ENCODE results near the gene FBXO2.
"Not testable (repeated sequence)": the region's sequence is repeated elsewhere in the genome, so short reads cannot be mapped to it uniquely, and the experiment has no call there.

FBXO2 gene

DNA sequence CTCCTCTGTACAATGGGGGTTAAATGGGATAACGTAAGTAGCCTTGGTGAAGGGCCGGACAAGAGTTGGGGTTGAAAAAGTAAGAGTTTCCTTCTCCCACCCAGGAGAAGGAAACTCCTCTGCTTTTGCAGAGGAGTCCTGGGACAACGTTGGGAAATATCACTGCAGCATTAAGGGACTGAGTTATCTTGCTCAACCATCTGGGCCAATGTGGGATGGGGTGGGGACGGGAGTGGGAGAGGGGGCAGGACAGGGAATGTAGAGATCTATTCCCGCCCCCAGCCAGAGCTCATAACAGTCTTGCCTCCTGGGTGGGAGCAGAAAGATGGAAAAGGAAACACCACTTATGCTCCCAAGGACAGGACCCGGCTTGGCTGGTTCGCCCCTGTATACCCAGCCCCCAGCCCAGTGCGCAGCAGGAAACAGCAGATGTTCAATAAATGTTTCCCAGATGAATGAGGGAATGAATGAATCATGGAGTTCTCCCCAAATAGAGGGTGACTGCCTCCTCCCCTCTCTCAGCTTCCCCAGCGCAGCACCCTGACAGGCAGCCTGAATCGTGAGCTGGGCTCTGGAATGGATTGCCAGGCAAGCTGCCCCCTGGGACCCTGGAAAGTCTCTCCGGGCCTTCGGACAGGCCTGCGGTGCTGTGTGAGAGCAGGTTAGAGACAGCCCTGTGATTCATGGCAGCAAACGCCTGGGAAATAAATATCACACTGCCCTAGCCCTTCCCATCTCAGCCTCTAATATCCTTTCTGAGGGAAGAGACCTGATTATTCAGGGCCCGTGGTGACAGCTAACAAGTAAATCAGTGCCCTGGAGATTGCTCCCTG lies 24.8 kb downstream of the FBXO2 start:
- DNase-seq (ENCODE audit: low spot score) = no peak

DNA sequence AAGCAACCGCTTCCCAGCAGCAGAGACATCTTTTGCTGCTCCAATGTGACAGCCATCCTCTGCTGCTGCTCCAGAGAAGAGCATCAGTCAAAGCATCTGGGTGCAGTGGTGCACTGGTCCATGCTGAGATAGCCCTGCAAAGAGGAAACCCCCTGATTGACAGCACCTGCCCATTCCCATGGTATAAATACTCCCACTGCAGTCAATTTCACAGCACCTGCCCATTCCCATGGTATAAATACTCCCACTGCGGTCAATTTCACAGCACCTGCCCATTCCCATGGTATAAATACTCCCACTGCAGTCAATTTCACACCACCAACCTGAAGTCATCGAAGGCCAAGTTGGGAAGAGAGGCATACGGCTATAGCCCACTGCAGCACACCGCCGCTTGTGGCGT lies 25.5 kb downstream of the FBXO2 start:
- DNase-seq (ENCODE audit: low spot score) = no peak

DNA sequence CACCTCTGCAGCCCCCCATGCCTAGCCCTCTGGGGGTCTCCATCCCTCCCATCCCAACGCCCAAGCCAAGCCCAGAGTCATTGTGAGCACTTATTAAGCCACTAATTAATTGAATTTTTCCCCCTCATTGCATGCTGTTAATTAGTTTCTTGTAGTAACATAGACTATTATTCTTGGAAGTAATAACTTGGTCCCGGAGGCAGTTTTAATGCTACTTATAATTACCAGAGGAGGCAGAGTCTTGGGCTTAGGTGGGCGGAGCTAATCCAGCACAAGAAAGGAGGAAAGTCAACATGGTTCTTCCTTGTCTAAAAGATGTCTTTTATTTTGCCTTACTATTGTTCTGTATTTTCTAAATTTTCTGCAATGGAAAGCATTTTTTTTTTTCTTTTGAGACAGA lies 27.7 kb downstream of the FBXO2 start:
- no peak for DNase-seq (ENCODE audit: low spot score)

DNA sequence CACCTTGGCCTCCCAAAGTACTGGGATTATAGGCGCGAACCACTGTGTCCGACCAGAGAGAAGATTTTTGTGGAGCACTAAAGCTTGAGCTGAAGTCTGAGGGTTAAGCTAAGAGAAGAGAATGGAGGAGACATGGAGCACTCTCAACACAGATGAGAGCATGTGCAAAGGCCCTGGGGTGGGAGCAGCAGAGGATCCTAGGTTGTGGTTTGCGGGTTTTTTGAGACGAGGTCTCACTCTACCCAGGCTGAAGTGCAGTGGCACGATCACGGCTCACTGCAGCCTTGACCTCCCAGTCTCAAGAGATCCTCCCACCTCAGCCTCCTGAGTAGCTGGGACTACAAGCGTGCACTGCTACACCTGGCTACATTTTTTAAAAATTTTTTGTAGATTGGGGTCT lies 30.5 kb downstream of the FBXO2 start:
- DNase-seq (ENCODE audit: low spot score) = no peak

DNA sequence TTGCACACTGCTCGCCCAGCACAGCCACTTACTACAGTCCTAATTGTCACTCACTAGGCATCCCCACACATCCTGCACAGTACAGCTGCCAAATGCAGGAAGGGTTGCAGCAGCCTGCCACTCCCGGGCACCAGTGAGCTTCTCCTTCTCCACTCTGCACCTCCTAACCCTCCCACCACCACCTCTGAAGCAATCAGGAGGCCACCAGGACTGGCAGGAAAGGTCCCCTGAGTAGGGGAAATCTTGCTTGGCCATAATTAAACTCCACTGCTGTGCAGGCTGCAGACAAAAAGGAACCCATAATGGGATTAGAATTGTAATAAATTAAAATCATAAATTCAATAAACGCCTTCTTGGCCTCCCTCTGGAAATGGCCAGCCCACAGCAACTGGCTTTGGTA lies 31.8 kb downstream of the FBXO2 start:
- DNase-seq (ENCODE audit: low spot score) = no peak

DNA sequence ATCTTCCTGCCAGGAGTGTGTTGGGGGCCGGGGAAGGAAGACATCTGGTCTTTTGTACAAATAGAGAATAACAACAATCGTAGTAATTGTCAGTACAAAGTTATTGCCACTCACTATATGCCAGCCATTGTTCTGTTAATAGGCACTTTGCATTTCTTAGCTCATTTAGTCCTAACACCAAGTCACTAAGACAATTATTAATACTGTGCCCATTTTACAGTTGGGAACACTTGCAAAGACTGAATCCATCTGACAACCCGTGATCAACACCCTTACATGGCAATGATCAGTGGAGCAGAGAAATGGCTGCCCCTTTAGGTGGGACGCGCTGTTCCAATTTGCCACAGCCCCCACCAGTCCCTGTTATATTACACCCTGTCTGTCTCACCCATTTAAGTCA lies 33.3 kb downstream of the FBXO2 start:
- DNase-seq (ENCODE audit: low spot score) = no peak

DNA sequence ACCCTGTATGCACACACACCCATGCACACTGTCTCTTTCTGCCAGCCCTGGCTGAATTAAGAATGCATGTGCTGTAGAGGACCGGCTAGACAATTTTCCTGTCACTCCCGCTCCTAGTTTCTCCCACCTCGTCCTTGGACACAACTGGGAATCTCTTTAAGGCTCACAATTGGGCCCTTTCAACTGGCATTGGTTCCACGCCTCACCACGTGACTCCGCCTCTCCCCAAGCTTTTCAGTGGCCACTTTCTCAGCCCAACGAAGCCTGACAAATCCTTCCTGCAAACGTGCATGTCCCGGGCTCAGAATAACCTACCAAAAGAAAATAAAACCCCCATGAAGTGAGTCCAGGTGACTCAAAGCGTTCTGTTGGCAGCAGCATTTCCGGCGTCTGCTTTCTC lies 33.8 kb downstream of the FBXO2 start:
- DNase-seq (ENCODE audit: low spot score) = no peak

DNA sequence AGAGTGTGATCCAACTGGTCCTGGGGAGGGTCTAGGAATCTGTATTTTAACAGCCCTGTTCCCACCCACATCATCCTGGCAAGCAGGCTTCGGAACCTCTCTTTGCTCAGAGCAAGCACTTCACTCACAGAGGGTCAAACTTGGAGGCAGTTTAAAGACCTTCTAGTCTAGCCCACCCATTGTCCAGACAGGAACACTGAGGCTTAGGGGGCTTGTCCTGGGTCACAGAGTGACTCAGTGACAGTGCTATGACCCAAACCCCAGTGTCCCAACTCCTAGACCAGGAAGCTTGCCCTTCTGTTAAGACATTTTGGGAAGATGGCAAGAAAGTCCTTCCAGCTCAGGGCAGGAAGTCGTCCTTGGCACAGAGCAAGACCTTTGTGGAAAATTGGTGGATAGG lies 36.5 kb downstream of the FBXO2 start:
- no peak for DNase-seq (ENCODE audit: low spot score)

DNA sequence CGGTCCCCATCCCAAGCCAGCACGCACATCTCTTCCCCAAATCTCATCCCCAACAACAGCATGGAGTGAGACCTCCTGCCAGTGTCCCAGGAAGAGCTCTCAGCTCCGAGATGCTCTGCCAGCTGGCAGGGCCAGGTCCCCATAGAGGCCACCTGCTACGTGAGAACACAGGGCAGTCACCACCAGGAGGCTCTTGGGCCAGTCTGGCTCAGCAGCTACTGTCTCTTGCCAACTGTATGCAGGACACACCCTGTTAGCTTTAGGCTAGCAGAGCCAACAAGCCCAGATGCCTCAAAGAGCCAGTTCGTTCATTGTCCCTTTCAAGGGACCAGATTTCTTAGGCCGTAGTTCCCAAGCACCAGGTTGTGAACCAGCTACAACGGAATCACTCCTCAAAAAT lies 36.9 kb downstream of the FBXO2 start:
- no peak for DNase-seq (ENCODE audit: low spot score)

DNA sequence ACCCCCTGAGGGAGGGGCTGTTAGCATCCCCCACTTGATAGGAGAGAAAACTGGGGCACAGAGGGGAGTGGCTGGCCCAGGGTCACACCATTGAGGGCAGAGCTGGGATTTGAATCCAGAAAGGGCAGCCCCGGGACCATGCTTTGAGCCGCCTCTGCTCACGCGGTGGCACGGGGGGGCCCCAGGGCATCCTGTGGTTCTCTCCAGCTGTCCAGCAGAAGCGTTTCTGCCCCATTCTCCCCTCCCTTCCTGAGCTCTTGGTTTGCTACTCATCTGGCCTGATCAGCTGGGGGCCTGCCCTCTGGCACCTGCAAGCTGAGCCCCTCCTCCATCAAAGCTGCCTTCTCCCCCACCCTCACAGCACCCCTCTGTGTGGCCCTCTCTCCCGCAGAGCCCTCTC lies 37.5 kb downstream of the FBXO2 start:
- DNase-seq (ENCODE audit: low spot score) = no peak

DNA sequence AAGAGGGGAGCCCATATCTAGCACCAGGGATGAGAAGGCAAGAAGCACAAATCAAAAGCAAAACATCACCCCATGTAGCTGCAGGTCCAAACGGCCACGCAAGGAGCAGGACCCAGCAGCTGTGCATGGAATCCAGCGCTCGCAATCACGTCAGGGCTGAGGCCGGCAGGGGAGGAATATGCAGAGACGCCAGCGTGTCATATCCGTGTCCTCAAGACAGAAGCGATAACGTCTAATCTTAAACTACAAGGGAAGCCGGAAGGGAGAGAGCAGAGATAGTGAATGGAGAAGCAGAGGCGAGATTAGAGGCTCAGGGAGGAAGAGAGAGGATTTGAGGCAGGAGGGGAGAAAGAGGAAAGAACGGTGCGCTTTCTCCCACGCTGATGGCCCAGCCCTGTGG lies 39.1 kb downstream of the FBXO2 start:
- DNase-seq (ENCODE audit: low spot score) = no peak

DNA sequence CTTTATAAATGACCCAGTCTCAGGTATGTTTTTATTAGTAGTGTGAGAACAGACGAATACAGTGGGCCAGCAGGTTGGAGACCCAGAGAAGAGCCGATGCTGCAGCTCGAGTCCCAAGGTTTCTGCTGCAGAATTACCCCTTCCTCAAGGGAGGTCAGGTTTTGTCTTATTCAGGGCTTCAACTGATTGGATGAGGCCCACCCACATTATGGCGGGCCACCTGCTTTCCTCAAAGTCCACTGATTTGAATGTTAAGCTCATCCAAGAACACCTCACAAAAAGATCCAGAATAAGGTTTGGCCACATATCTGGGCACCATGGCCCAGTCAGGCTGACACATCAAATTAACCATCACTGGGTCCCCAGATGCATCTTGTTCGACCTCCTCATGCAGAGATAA lies 40.9 kb downstream of the FBXO2 start:
- DNase-seq (ENCODE audit: low spot score) = no peak

DNA sequence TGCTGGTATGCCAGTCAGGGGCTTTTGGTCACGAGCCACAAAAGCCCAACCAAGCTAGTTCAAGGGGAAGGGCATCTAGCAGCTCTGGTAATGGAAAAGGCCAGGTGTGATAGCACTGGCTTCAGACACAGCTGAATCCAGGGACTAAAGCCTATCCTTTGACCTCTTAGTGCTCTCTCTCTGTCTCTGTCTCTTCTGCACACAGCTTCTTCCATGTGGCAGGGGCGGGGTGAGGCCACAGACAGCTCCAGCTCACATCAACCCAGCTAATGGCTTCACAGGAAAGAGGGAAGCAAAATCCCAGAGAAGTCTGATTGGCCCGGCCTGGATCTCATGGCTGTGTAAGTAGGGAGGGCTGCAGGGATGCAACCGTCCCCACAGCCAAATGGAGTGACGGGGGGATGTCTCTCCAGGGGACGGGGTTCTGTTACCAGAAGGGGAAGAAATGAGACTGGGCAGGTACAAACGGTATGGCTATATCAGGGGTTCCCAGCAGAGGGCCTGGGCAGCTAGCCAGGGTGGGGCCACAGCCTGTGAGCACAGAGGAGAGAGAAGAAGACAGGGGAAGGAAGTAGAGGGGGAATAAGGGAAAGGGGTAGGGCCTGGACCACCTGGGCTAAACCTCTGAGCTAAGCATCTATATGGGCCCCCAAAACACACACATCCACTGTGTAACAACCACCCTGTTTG lies 42.4 kb downstream of the FBXO2 start:
- no peak for DNase-seq (ENCODE audit: low spot score)

DNA sequence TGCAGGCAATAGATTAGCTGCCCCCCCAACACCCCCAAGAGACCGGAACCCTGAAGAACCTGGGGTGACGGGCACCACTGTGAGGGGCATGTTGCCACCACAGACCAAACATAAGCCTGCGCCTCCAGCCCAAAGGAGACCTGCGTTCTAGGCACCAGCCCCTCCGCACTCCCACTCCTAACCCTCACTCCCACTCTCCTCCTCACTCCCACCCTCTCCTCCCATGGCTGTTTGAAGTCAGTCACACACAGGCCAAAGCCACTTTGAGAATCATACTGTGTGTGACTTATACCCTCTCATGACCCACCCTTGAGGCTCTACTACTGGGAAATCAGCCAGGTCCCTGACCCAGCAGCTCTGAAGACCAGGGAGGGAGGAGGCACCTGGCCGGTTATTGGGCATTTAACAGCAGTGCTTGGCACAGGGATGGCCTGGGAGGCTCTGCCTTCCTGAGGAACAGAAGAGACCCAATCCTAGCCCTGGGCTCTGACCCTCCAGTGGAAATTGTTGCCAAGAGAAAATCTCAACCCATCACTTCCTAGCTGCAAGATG lies 43.5 kb downstream of the FBXO2 start:
- DNase-seq (ENCODE audit: low spot score) = no peak

DNA sequence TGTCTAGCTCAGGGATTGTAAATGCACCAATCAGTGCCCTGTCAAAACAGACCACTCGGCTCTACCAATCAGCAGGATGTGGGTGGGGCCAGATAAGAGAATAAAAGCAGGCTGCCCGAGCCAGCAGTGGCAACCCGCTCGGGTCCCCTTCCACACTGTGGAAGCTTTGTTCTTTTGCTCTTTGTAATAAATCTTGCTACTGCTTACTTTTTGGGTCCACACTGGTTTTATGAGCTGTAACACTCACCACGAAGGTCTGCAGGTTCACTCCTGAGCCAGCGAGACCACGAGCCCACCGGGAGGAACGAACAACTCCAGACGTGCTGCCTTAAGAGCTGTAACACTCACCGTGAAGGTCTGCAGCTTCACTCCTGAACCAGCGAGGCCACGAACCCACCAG lies 44.9 kb downstream of the FBXO2 start:
- DNase-seq (ENCODE audit: low spot score) = not testable (repeated sequence)

DNA sequence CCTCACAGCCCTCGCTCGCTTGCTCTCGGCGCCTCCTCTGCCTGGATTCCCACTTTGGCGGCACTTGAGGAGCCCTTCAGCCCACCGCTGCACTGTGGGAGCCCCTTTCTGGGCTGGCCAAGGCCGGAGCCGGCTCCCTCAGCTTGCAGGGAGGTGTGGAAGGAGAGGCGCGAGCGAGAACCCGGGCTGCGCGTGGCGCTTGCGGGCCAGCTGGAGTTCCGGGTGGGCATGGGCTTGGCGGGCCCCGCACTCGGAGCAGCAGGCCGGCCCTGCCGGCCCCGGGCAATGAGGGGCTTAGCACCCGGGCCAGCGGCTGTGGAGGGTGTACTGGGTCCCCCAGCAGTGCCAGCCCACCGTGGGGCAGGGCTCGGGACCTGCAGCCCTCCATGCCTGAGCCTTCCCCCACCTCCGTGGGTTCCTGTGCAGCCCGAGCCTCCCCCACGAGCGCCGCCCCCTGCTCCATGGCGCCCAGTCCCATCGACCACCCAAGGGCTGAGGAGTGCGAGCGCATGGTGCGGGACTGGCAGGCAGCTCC lies 45.6 kb downstream of the FBXO2 start:
- DNase-seq (ENCODE audit: low spot score) = not testable (repeated sequence)

DNA sequence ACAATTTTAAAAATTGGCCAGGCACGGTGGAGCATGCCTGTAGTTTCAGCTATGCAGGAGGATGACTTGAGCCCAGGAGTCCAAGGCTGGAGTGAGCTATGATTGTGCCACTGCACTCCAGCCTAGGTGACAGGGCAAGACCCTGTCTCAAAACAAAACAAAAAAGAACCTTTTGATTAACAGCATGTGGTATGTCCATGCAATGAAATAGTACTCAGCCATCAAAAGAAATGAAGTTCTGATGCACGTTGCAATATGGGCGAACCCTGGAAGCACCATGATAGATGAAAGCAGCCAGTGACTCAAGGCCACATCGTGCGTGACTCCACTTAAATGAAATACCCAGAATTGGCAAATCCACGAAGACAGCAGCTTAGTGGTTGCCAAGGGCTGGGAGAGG lies 47.5 kb downstream of the FBXO2 start:
- DNase-seq (ENCODE audit: low spot score) = no peak

DNA sequence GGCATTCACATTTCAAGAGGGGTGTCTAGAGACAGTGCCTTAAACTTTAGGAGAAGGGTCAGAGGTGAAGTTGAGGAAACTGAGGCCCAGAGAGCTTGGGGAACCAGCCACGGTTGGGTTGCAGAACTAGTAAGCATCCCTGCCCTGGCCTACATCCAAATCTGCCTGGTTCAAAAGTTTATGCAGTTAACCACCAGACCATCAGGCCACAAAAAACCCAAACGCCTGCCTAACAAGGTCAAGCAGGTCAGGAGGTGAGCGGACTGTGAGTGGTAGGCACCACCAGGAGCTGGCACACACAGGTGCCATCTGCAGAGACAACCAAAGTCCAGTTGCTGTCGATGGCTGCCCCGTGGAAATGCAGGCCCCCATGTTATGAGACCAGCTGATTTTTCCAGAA lies 51.2 kb downstream of the FBXO2 start:
- DNase-seq (ENCODE audit: low spot score) = no peak

DNA sequence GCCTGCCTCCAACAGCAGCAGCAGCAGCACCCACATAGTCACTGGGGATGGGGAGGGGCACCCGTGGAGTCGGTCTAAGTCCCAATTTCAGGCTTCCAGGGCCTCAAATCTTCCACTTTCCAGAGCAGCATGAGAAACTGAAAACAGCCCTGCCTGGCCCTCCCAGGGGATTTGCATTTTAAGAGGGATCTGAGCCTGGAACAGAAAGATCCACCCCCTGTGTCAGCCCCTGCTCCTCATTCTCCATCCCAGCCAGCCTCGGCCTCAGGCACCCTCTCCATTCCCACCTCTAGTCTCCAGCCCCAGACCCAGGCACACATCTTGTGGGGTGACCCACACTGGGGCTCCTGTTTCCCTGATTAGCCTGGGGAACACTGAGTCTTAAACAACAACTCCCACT lies 51.8 kb downstream of the FBXO2 start:
- no peak for DNase-seq (ENCODE audit: low spot score)

DNA sequence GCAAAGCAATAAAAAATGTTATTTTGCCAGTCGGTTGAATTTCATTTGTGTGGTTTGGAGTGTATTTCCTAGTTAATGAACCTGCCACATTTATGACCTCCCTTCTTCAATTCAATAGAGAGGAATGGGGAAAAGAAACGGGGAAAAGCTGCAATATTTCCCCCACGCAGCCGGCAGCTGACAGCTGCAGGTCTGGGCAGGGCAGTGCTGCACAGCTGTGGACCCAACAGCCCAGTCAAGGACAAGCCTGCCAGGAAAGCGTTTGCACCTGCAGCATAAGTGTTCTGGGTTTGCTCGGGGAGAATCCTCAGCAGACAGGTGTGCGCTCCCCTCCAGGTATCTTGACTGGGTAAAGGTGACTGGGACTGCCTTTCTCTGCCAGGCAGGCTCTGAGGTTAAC lies 53.4 kb downstream of the FBXO2 start:
- DNase-seq (ENCODE audit: low spot score) = no peak

DNA sequence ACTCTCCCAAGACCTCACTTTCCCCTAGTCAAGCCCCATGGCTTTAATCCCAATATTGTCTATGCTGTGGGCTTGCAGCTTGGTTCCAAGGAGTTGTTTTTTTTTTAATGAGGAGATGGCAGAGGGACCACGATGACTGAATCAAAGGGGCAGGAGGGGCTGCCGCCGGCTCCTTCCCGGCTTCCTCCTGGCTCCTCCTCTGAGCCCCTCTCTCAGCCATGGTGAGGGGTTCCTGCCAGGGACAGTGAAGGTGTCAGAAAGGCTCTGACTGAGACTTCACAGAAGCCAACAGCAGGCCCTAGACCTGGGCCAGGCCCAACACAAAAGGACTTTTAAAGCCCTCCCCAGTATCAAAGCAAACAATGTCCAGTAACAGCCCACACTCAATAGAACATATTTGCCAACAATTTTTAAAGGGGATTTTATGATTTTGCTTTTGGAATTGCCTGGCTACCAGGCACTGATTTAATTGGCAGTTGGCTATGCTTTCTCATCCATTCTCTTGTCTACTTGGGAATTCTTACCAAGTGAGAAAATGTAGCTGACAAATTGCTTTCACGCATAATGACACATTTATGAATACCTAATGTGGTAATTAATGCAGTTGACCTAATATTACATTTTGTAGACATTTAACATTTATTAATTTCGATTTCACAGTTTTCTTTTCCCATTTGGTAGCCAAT lies 54.2 kb downstream of the FBXO2 start:
- no peak for DNase-seq (ENCODE audit: low spot score)

DNA sequence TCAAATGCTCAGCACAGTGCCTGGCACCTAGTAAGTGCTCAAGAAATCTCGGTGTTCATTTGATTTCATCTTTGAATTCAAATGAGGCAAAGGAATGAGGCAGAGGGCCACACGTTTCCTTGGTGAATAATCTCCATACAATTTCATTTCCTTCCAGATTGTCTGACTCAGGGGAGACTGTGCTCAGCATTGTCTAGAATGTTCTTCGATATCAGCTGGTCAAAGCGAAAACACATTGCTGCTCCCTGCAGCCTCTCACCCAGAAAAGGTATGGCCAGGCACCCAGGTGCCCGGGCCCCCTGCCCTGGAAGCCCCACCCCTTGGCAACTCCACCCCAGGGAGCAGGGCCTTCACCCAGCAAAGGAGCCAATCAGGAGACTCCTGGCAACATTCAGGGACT lies 55.8 kb downstream of the FBXO2 start:
- DNase-seq (ENCODE audit: low spot score) = peak; percentile 61
